H9 (cell line): ENCODE measurements around the gene PRRT2. TPM values are rescaled to one million over a fixed set of nuclear protein-coding genes. Genes with fewer than 3 reads are reported as not detected.
A peak's percentile ranks its signal among the peaks of the same experiment; 100 is the strongest.

Source experiments
- DNase-seq: peaks from one replicate; pipeline ENCODE4 v3.0.0-alpha.2; 2017
- H2AFZ ChIP-seq: one replicate; pipeline ENCODE4 v1.6.1; 2013; ENCODE audit warnings: mild to moderate bottlenecking, low read length, control low read depth, moderate library complexity
- H2AK5ac ChIP-seq: 2 replicates; pipeline ENCODE4 v1.6.1; 2013; ENCODE audit warnings: low read length, control low read depth, mixed read lengths; ENCODE audit not compliant: insufficient read length
- H2BK120ac ChIP-seq: one replicate; pipeline ENCODE4 v1.6.1; 2013; ENCODE audit warnings: low read depth, mild to moderate bottlenecking, low read length, control low read depth, inconsistent platforms; ENCODE audit not compliant: poor library complexity, severe bottlenecking
- H2BK12ac ChIP-seq: 2 replicates; pipeline ENCODE4 v1.6.1; 2013; ENCODE audit warnings: low read length, control low read depth, mixed read lengths, low read depth; ENCODE audit not compliant: insufficient read length
- H2BK15ac ChIP-seq: 2 replicates; pipeline ENCODE4 v1.6.1; 2013; ENCODE audit warnings: low read depth, low read length, control low read depth
- H2BK20ac ChIP-seq: one replicate; pipeline ENCODE4 v1.6.1; 2013; ENCODE audit warnings: low read depth, mild to moderate bottlenecking, low read length, control low read depth, inconsistent platforms; ENCODE audit not compliant: poor library complexity, severe bottlenecking
- H2BK5ac ChIP-seq: 2 replicates; pipeline ENCODE4 v1.6.1; 2013; ENCODE audit warnings: low read length, control low read depth, mixed read lengths; ENCODE audit not compliant: insufficient read length
- H3K14ac ChIP-seq: 2 replicates; pipeline ENCODE4 v1.6.1; 2013; ENCODE audit warnings: low read length, control low read depth; ENCODE audit not compliant: insufficient read depth
- H3K18ac ChIP-seq: 2 replicates; pipeline ENCODE4 v1.6.1; 2013; ENCODE audit warnings: low read depth, mild to moderate bottlenecking, mixed read lengths, low read length, control low read depth; ENCODE audit not compliant: insufficient read length
- H3K23ac ChIP-seq: 2 replicates; pipeline ENCODE4 v1.6.1; 2013; ENCODE audit warnings: low read length, control low read depth, mixed read lengths, low read depth; ENCODE audit not compliant: insufficient read length
- H3K23me2 ChIP-seq: 2 replicates; pipeline ENCODE4 v1.6.1; 2013; ENCODE audit warnings: low read depth, mild to moderate bottlenecking, mixed read lengths, low read length, control low read depth; ENCODE audit not compliant: insufficient read length, poor library complexity, severe bottlenecking
- H3K27ac ChIP-seq: 2 replicates; pipeline ENCODE4 v1.5.1; 2013; ENCODE audit warnings: low read length, control low read depth, mixed read lengths, low read depth; ENCODE audit not compliant: insufficient read length
- H3K27me3 ChIP-seq: 2 replicates; pipeline ENCODE4 v1.6.1; 2013; ENCODE audit warnings: low read length, control low read depth, inconsistent platforms; ENCODE audit not compliant: insufficient read depth
- H3K4ac ChIP-seq: 2 replicates; pipeline ENCODE4 v1.6.1; 2013; ENCODE audit warnings: low read depth, mild to moderate bottlenecking, control low read depth, inconsistent platforms, low read length, moderate library complexity
- H3K4me1 ChIP-seq: 2 replicates; pipeline ENCODE4 v1.6.1; 2013; ENCODE audit warnings: low read length, control low read depth, inconsistent platforms; ENCODE audit not compliant: insufficient read depth
- H3K4me2 ChIP-seq: 2 replicates; pipeline ENCODE4 v1.6.1; 2013; ENCODE audit warnings: low read length, control low read depth, mixed read lengths; ENCODE audit not compliant: insufficient read length, insufficient read depth
- H3K56ac ChIP-seq: 2 replicates; pipeline ENCODE4 v1.6.1; 2013; ENCODE audit warnings: low read depth, mild to moderate bottlenecking, mixed read lengths, low read length, control low read depth; ENCODE audit not compliant: insufficient read length
- H3K79me1 ChIP-seq: 2 replicates; pipeline ENCODE4 v1.6.1; 2013; ENCODE audit warnings: low read depth, mild to moderate bottlenecking, moderate library complexity, low read length, control low read depth, inconsistent platforms; ENCODE audit not compliant: insufficient read depth, poor library complexity, severe bottlenecking
- H3K79me2 ChIP-seq: 2 replicates; pipeline ENCODE4 v1.6.1; 2013; ENCODE audit warnings: low read length, control low read depth, inconsistent platforms; ENCODE audit not compliant: insufficient read depth
- H3K9ac ChIP-seq: 2 replicates; pipeline ENCODE4 v1.6.1; 2013; ENCODE audit warnings: low read length, control low read depth, mixed read lengths; ENCODE audit not compliant: insufficient read length; ENCODE audit errors: extremely low read depth
- H3K9me3 ChIP-seq: one replicate; pipeline ENCODE4 v1.6.1; 2013; ENCODE audit warnings: low read depth, low read length, inconsistent platforms; ENCODE audit not compliant: control insufficient read depth
- H3T11ph ChIP-seq: one replicate; pipeline ENCODE4 v1.6.1; 2013; ENCODE audit warnings: mild to moderate bottlenecking, low read length, control low read depth, inconsistent platforms
- H4K20me1 ChIP-seq: one replicate; pipeline ENCODE4 v1.6.1; 2013; ENCODE audit not compliant: control insufficient read depth, insufficient read length, insufficient read depth
- H4K5ac ChIP-seq: 2 replicates; pipeline ENCODE4 v1.6.1; 2013; ENCODE audit warnings: low read depth, mild to moderate bottlenecking, mixed read lengths, low read length, control low read depth; ENCODE audit not compliant: insufficient read length
- H4K8ac ChIP-seq: replicated peaks from 2 replicates; pipeline ENCODE4 v1.6.1; 2013; ENCODE audit warnings: low read length, control low read depth, mixed read lengths, low read depth; ENCODE audit not compliant: insufficient read length
- H4K91ac ChIP-seq: 2 replicates; pipeline ENCODE4 v1.6.1; 2013; ENCODE audit warnings: low read depth, mild to moderate bottlenecking, moderate library complexity, mixed read lengths, low read length, control low read depth; ENCODE audit not compliant: insufficient read length
- H3K27ac Mint-ChIP-seq, 3 experiments: 2 replicates in 2 of 3; 3 replicates in 1 of 3; pipeline ENCODE4 v1.8.0; 2020 to 2021; ENCODE audit warnings: mixed read lengths in 3 of 3, mild to moderate bottlenecking in 1 of 3, moderate library complexity in 1 of 3
- H3K27me3 Mint-ChIP-seq: 2 replicates; pipeline ENCODE4 v1.8.0; 2021; ENCODE audit warnings: low read depth, mild to moderate bottlenecking, moderate library complexity, mixed read lengths
- H3K36me3 Mint-ChIP-seq, 3 experiments: 2 replicates in 2 of 3; 3 replicates in 1 of 3; pipeline ENCODE4 v1.8.0; 2020 to 2021; ENCODE audit warnings: low read depth in 3 of 3, mixed read lengths in 3 of 3; ENCODE audit not compliant: insufficient read depth in 1 of 3
- H3K4me1 Mint-ChIP-seq, 2 experiments: 2 replicates each; pipeline ENCODE4 v1.8.0; 2020; ENCODE audit warnings: mixed read lengths in 2 of 2
- H3K4me3 Mint-ChIP-seq, 2 experiments: 2 replicates in 1 of 2; 3 replicates in 1 of 2; pipeline ENCODE4 v1.8.0; 2020 to 2021; ENCODE audit warnings: mild to moderate bottlenecking in 2 of 2, mixed read lengths in 2 of 2, moderate library complexity in 1 of 2
- H3K9me3 Mint-ChIP-seq, 2 experiments: 2 replicates in 1 of 2; 3 replicates in 1 of 2; pipeline ENCODE4 v1.8.0; 2020; ENCODE audit warnings: mild to moderate bottlenecking in 2 of 2, mixed read lengths in 2 of 2, moderate library complexity in 1 of 2
- CTCF ChIP-seq: fragments of 200-600 bp; sonication (generic); conservative IDR thresholded peaks from 3 replicates; pipeline ENCODE4 v1.8.0; 2021; ENCODE audit warnings: antibody characterized with exemption, mild to moderate bottlenecking
- WGBS: extraction: QIAGEN DNeasy Blood & Tissue Kit; methylation state at CpG from one replicate; pipeline ENCODE4 v1.1.7; 2013; ENCODE audit warnings: missing lambda C conversion rate, low lambda C conversion rate, mixed read lengths; ENCODE audit not compliant: insufficient read length; ENCODE audit errors: extremely low coverage; 5-methylcytosine and 5-hydroxymethylcytosine counted together
- total RNA-seq: library from RNA; stranded (reverse); gene quantifications from 2 replicates; pipeline ENCODE4 v1.2.1, GENCODE V29; 2021

The PRRT2 gene
- total RNA-seq, 1 experiment from 2014 or later: 14.6 TPM

GRCh38 chr16:29814592-29814991, 2.6 kb downstream of the PRRT2 start:
- H2BK120ac ChIP-seq: no peak overlapping the region
- no peak for TF ChIP-seq CTCF
- H2BK20ac ChIP-seq: no peak overlapping the region
- H2BK12ac ChIP-seq: no peak overlapping the region
- no peak overlapping the region for H2AFZ ChIP-seq
- Mint-ChIP-seq H3K36me3 (peaks cover 21 to 34% (median 23%) of the 10 kb centered on the region in 3 experiments), H3K27me3 (no peaks in the 10 kb centered on the region; the same call in none of the 2 replicates), H3K27ac (peak overlapping the region; percentile 59 to 97 (median 76)), H3K9me3 (no peaks in the 10 kb centered on the region; a peak in 1 of 5 replicates), H3K4me3 (peak overlapping the region; percentile 93 to 96), H3K4me1 (peaks cover 56 to 70% of the 10 kb centered on the region in 2 experiments)
- no peaks in the 10 kb centered on the region for H3K9me3 ChIP-seq
- H2AK5ac ChIP-seq: no peak overlapping the region
- no peaks in the 10 kb centered on the region for H3K79me1 ChIP-seq
- no peak overlapping the region for H3K14ac ChIP-seq
- H4K8ac ChIP-seq: no peak overlapping the region
- H3K18ac ChIP-seq: no peak overlapping the region
- peaks cover 35% of the 10 kb centered on the region for H3K23me2 ChIP-seq
- no peak overlapping the region for H2BK5ac ChIP-seq
- H3K56ac ChIP-seq: no peak overlapping the region
- peak overlapping the region; percentile 59 for H3K4me2 ChIP-seq
- H3K4me1 ChIP-seq: peaks cover 6% of the 10 kb centered on the region; the same call in 1 of the 2 replicates
- no peaks in the 10 kb centered on the region for H3K27me3 ChIP-seq
- H3K23ac ChIP-seq: no peak overlapping the region
- no peak overlapping the region for H3K4ac ChIP-seq
- no peaks in the 10 kb centered on the region; the same call in 1 of the 2 replicates for H3K79me2 ChIP-seq
- WGBS: no CpG with 5 or more reads among the region's 5 CpGs
- H2BK15ac ChIP-seq: no peak overlapping the region
- no peak overlapping the region for H3K9ac ChIP-seq
- H3K27ac ChIP-seq: no peak overlapping the region
- no peak overlapping the region for H4K91ac ChIP-seq
- no peak for DNase-seq
- H3T11ph ChIP-seq: no peak overlapping the region
- H4K5ac ChIP-seq: no peak overlapping the region
- H4K20me1 ChIP-seq: no peaks in the 10 kb centered on the region
